HPDE6-E6E7 (cell line): Measurements from ENCODE around the gene RAX2.

ENCODE experiments used
- DNase-seq: peaks from one replicate; pipeline ENCODE4 v3.0.0; 2011; ENCODE audit warnings: missing footprints; ENCODE audit errors: extremely low spot score

Gene RAX2

GRCh38 chr19:3801412-3802096 lies 29.5 kb upstream of the RAX2 start:
- no peak for DNase-seq

- DNase-seq = no peak
Observed at GRCh38 chr19:3800996-3801395, 29.0 kb upstream of the RAX2 start.

GRCh38 chr19:3798137-3798536 lies 26.1 kb upstream of the RAX2 start:
- DNase-seq = no peak

- DNase-seq = no peak
Observed at GRCh38 chr19:3796358-3796757, 24.3 kb upstream of the RAX2 start.

- DNase-seq = no peak
Observed at GRCh38 chr19:3793799-3794198, 21.8 kb upstream of the RAX2 start.

GRCh38 chr19:3792114-3792513 lies 20.1 kb upstream of the RAX2 start:
- no peak for DNase-seq

GRCh38 chr19:3790941-3791340 lies 18.9 kb upstream of the RAX2 start:
- DNase-seq = no peak

- DNase-seq = no peak
Observed at GRCh38 chr19:3790209-3790734, 18.2 kb upstream of the RAX2 start.

- DNase-seq = no peak
Observed at GRCh38 chr19:3788996-3789778, 17.2 kb upstream of the RAX2 start.

GRCh38 chr19:3785938-3786824 lies 14.2 kb upstream of the RAX2 start, which contains the start of gene MATK:
MATK (minus strand) TSS chr19:3786381; CDS start chr19:3785135, 1,246 bp downstream.
- no peak for DNase-seq

GRCh38 chr19:3785451-3785937 lies 13.5 kb upstream of the RAX2 start:
- DNase-seq = no peak

GRCh38 chr19:3784607-3785450 lies 12.8 kb upstream of the RAX2 start:
- no peak for DNase-seq

- no peak for DNase-seq
Observed at GRCh38 chr19:3783660-3784584, 11.9 kb upstream of the RAX2 start.

- DNase-seq = no peak
Observed at GRCh38 chr19:3782903-3783302, 10.9 kb upstream of the RAX2 start.

- DNase-seq = no peak
Observed at GRCh38 chr19:3782330-3782729, 10.3 kb upstream of the RAX2 start.

- DNase-seq = no peak
Observed at GRCh38 chr19:3781603-3782002, 9.6 kb upstream of the RAX2 start.

- no peak for DNase-seq
Observed at GRCh38 chr19:3780786-3781304, 8.8 kb upstream of the RAX2 start.

- DNase-seq = no peak
Observed at GRCh38 chr19:3778899-3779723, 7.1 kb upstream of the RAX2 start.
